Right lobe of liver (tissue), 4 donors: Measurements from ENCODE around the gene E2F8.

Source experiments
- CTCF ChIP-seq, 4 donors: fragments of 200-600 bp in 3 of 4; fragments of 450-650 bp in 1 of 4; IDR thresholded peaks; one replicate each; pipeline versions ENCODE4 v1.5.1 to v1.8.0; 2016 to 2022; ENCODE audit warnings: antibody characterized with exemption in 4 of 4, mild to moderate bottlenecking in 2 of 4
- POLR2A ChIP-seq: fragments of 450-650 bp; IDR thresholded peaks from one replicate; pipeline ENCODE4 v1.6.1; 2017; ENCODE audit warnings: antibody characterized with exemption, mild to moderate bottlenecking
- donor health status: DM: no; HTN: no; CAD: no.
- donor health status: DM: no; HTN: no; CAD: no.
- donor health status: DM: no; HTN: yes; CAD: no.

DNA sequence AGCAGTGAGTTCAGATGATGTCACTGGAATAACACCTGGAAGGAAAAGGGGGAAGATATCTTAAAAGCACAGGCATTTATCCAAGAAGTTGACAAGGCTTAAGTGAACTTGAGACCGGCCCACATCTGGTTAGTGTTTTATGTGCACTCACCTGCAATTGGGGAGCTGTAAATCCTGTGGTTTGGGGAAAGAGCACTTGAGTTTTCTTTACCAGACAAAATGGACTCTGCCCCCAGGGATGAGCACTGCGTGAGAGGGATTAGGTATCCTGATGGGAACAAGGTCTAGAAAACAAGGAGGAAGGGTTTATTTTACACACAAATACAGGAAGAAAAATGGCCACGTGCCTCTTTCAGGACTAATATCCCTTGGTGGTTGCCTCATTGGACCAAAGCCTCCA lies 15.2 kb downstream of the E2F8 start:
- no peak for TF ChIP-seq CTCF (IDR thresholded peaks at IDR 0.05)
- no peak for TF ChIP-seq POLR2A
